ENCODE data around the gene LKAAEAR1. TPM values are rescaled to one million over a fixed set of nuclear protein-coding genes. Genes with fewer than 3 reads are reported as not detected.

The LKAAEAR1 gene
- total and polyA plus RNA-seq, 2 of the 4 experiments (the other 2 are of a cell fraction) = 0.21 TPM; not detected in 1

GRCh38 chr20:64077094-64077493, 7.1 kb downstream of the LKAAEAR1 start:
- Histone ChIP-seq H2AK9ac (replicated peaks; ENCODE audit: low read depth, low read length, poor library complexity) (peak overlapping the region; percentile 16), H2BK15ac (ENCODE audit: low read depth, low read length) (no peak overlapping the region), H4K91ac (ENCODE audit: insufficient read depth, low read depth, low read length) (no peak overlapping the region), H4K20me1 (ENCODE audit: insufficient read depth, low read length) (peaks cover 6% of the 10 kb centered on the region), H2AFZ (replicated peaks; ENCODE audit: low read length, poor library complexity) (no peak overlapping the region), H3K4ac (ENCODE audit: low read depth, low read length) (no peak overlapping the region), H3K23ac (ENCODE audit: low read depth, low read length) (no peak overlapping the region), H2AK5ac (ENCODE audit: low read depth, low read length) (no peak overlapping the region), H3K4me3 (ENCODE audit: insufficient read depth, low read depth, low read length) (no peak overlapping the region), H3K9me1 (ENCODE audit: insufficient read depth, low read length) (no peaks in the 10 kb centered on the region), H2BK120ac (ENCODE audit: low read depth, low read length) (no peak overlapping the region), H3K18ac (ENCODE audit: low read depth, low read length) (no peak overlapping the region), H3K36me3 (ENCODE audit: control insufficient read depth, insufficient read depth, low read length) (peaks cover 21% of the 10 kb centered on the region; the same call in 1 of the 2 replicates), H4K5ac (ENCODE audit: low read depth, low read length) (no peak overlapping the region), H3K4me1 (ENCODE audit: control insufficient read depth, insufficient read depth, low read length) (peaks cover 11% of the 10 kb centered on the region), H3K14ac (replicated peaks; ENCODE audit: low read depth, low read length) (no peak overlapping the region), H3K27ac (ENCODE audit: insufficient read depth, low read length) (no peak overlapping the region), H3K27me3 (ENCODE audit: control insufficient read depth, insufficient read depth, low read length) (peaks cover 4% of the 10 kb centered on the region; the same call in 1 of the 2 replicates), H2BK5ac (ENCODE audit: low read depth, low read length, poor library complexity, severe bottlenecking) (no peak overlapping the region), H2BK20ac (ENCODE audit: low read depth, low read length) (no peak overlapping the region), H3K56ac (ENCODE audit: extremely low read depth, insufficient read depth, low read length) (no peak overlapping the region), H3K79me1 (ENCODE audit: low read depth in 1 of 2, low read length in 2 of 2) (peaks cover 6 to 8% of the 10 kb centered on the region in 2 experiments; a peak in 3 of 4 replicates), H3K9me3 (ENCODE audit: control insufficient read depth, insufficient read depth, low read length) (no peaks in the 10 kb centered on the region), H3K4me2 (ENCODE audit: low read depth, low read length) (no peak overlapping the region), H4K8ac (ENCODE audit: low read depth in 2 of 2, low read length in 2 of 2) (no peak overlapping the region), H3K9ac (ENCODE audit: low read depth, low read length) (no peak overlapping the region)
- intact Hi-C loops (cut with micrococcal nuclease) = no loop called here
- WGBS, 2 experiments (ENCODE audit: extremely low coverage in 2 of 2, insufficient read length in 1 of 2) = 100% methylated on average over 3 of the region's 8 CpGs; no CpG with 5 or more reads in 1 of the 2 experiments
- ChIA-PET CTCF (no interaction called here), POLR2A (ENCODE audit: unreplicated experiment) (no interaction called here)
- dilution Hi-C loops (cut with HindIII; ENCODE audit: low sequenced_read_pairs, unreplicated experiment) = no loop called here
- BruUV-seq (replicated peaks) = no TSS peak
- ATAC-seq (ENCODE audit: low read depth) (no peak), DNase-seq (no peak)
- in situ Hi-C loops (cut with MboI; ENCODE audit: low sequenced_read_pairs) = no loop called here
- no peak for TF ChIP-seq CEBPB (IDR thresholded peaks at IDR 0.05; ENCODE audit: low read depth, low read length)
- TF ChIP-seq, protein P1, sequence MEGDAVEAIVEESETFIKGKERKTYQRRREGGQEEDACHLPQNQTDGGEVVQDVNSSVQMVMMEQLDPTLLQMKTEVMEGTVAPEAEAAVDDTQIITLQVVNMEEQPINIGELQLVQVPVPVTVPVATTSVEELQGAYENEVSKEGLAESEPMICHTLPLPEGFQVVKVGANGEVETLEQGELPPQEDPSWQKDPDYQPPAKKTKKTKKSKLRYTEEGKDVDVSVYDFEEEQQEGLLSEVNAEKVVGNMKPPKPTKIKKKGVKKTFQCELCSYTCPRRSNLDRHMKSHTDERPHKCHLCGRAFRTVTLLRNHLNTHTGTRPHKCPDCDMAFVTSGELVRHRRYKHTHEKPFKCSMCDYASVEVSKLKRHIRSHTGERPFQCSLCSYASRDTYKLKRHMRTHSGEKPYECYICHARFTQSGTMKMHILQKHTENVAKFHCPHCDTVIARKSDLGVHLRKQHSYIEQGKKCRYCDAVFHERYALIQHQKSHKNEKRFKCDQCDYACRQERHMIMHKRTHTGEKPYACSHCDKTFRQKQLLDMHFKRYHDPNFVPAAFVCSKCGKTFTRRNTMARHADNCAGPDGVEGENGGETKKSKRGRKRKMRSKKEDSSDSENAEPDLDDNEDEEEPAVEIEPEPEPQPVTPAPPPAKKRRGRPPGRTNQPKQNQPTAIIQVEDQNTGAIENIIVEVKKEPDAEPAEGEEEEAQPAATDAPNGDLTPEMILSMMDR (conservative IDR thresholded peaks at IDR 0.05; ENCODE audit: low read depth, low read length) = no peak
- no peak for TF ChIP-seq RAD21 (IDR thresholded peaks at IDR 0.05; ENCODE audit: low read length)
- TF ChIP-seq MXI1 (IDR thresholded peaks at IDR 0.05; ENCODE audit: borderline replicate concordance, low read depth, low read length) = no peak
- TF ChIP-seq ELK1 (IDR thresholded peaks at IDR 0.05; ENCODE audit: borderline replicate concordance, low read depth, low read length) = no peak
- TF ChIP-seq POLR2A (IDR thresholded peaks at IDR 0.05; ENCODE audit: low read depth, low read length) = no peak
- no peak for TF ChIP-seq MAFK (IDR thresholded peaks at IDR 0.05; ENCODE audit: low read depth, low read length)
- TF ChIP-seq USF2 (IDR thresholded peaks at IDR 0.05; ENCODE audit: low read depth, low read length) = no peak
- no peak for TF ChIP-seq CHD1 (IDR thresholded peaks at IDR 0.05; ENCODE audit: low read depth, low read length)
- TF ChIP-seq RFX5 (IDR thresholded peaks at IDR 0.05; ENCODE audit: low read depth, low read length) = no peak
- TF ChIP-seq FOS (IDR thresholded peaks at IDR 0.05; ENCODE audit: low read depth, low read length) = no peak
- no peak for TF ChIP-seq RCOR1 (IDR thresholded peaks at IDR 0.05; ENCODE audit: insufficient replicate concordance, low read length)
- TF ChIP-seq BHLHE40 (IDR thresholded peaks at IDR 0.05; ENCODE audit: low read depth, low read length) = no peak
- TF ChIP-seq NFE2L2 (IDR thresholded peaks at IDR 0.05; ENCODE audit: low read depth, low read length) = no peak
- TF ChIP-seq MAZ (IDR thresholded peaks at IDR 0.05; ENCODE audit: borderline replicate concordance, low read depth, low read length) = no peak
- no peak for TF ChIP-seq SMC3 (IDR thresholded peaks at IDR 0.05; ENCODE audit: low read depth, low read length)
